PC-3 (cell line): ENCODE results near the gene STARD7. TPM values are rescaled to one million over a fixed set of nuclear protein-coding genes. Genes with fewer than 3 reads are reported as not detected.
"Not testable (repeated sequence)": the region's sequence is repeated elsewhere in the genome, so short reads cannot be mapped to it uniquely, and the experiment has no call there.

Experiments used
- ATAC-seq: fragments of 200-7000 bp; cut with Tn5 transposase; 2 replicates; pipeline ENCODE4 v1.9.1; 2020; ENCODE audit warnings: mild to moderate bottlenecking, moderate library complexity
- BruUV-seq: library from RNA; stranded (reverse); fragments of 400-500 nt; replicated peaks from 2 replicates; lab custom pipeline; 2021; lab: Mats Ljungman, UMichigan
- CTCF ChIA-PET: fragments of 300-600 bp; sonication (Branson Sonifier 250); formaldehyde crosslinking; loops from one replicate; lab custom pipeline; 2022; ENCODE audit warnings: antibody characterized with exemption; lab: Charles Lee
- POLR2A ChIA-PET: fragments of 300-600 bp; sonication (Branson Sonifier 250); formaldehyde crosslinking; loops from one replicate; lab custom pipeline; 2022; ENCODE audit warnings: antibody characterized with exemption; ENCODE audit not compliant: unreplicated experiment; lab: Charles Lee
- DNase-seq: peaks from one replicate; pipeline ENCODE4 v3.0.0-alpha.2; 2015
- H2AFZ ChIP-seq: fragments of 300-600 bp; sonication (generic); 2 replicates; pipeline ENCODE4 v1.6.0; 2016; ENCODE audit warnings: antibody characterized with exemption, low read length
- H3F3A ChIP-seq: fragments of 300-600 bp; sonication (generic); one replicate; pipeline ENCODE4 v1.6.0; 2017; ENCODE audit warnings: antibody characterized with exemption, low read length, control low read depth, mild to moderate bottlenecking; ENCODE audit not compliant: unreplicated experiment
- H3K27ac ChIP-seq: fragments of 300-600 bp; sonication (generic); 2 replicates; pipeline ENCODE4 v1.5.1; 2016; ENCODE audit warnings: mild to moderate bottlenecking, low read length
- H3K27me3 ChIP-seq: fragments of 300-600 bp; sonication (generic); 2 replicates; pipeline ENCODE4 v1.6.1; 2016; ENCODE audit warnings: low read length, mixed read lengths
- H3K36me3 ChIP-seq: fragments of 300-600 bp; sonication (generic); 2 replicates; pipeline ENCODE4 v1.6.1; 2016; ENCODE audit warnings: low read depth, mixed run types, low read length, mixed read lengths
- H3K4me1 ChIP-seq: fragments of 300-600 bp; sonication (generic); 2 replicates; pipeline ENCODE4 v1.5.1; 2016; ENCODE audit warnings: low read length; ENCODE audit not compliant: insufficient read depth
- H3K4me2 ChIP-seq: fragments of 300-600 bp; sonication (generic); 2 replicates; pipeline ENCODE4 v1.6.0; 2016; ENCODE audit warnings: low read length
- H3K4me3 ChIP-seq: fragments of 300-600 bp; sonication (generic); 2 replicates; pipeline ENCODE4 v1.5.1; 2016; ENCODE audit warnings: mild to moderate bottlenecking, low read length, mixed read lengths
- H3K79me2 ChIP-seq: fragments of 300-600 bp; sonication (generic); 2 replicates; pipeline ENCODE4 v1.6.1; 2017; ENCODE audit warnings: low read length, mixed read lengths
- H3K9ac ChIP-seq: fragments of 300-600 bp; sonication (generic); 2 replicates; pipeline ENCODE4 v1.6.0; 2016; ENCODE audit warnings: mild to moderate bottlenecking, low read length
- H3K9me2 ChIP-seq: fragments of 300-600 bp; sonication (generic); replicated peaks from 2 replicates; pipeline ENCODE4 v1.6.1; 2016; ENCODE audit warnings: mixed run types, low read length, mixed read lengths
- H3K9me3 ChIP-seq: fragments of 300-600 bp; sonication (generic); 2 replicates; pipeline ENCODE4 v1.6.1; 2016; ENCODE audit warnings: low read length, mixed read lengths
- H4K20me1 ChIP-seq: fragments of 300-600 bp; sonication (generic); 2 replicates; pipeline ENCODE4 v1.6.1; 2016; ENCODE audit warnings: low read length, mixed read lengths
- EZH2 ChIP-seq: fragments of 300-600 bp; sonication (generic); IDR thresholded peaks from one replicate; pipeline ENCODE4 v1.6.1; 2017; ENCODE audit warnings: antibody characterized with exemption, mild to moderate bottlenecking, low read length; ENCODE audit not compliant: unreplicated experiment
- EZH2phosphoT487 ChIP-seq: fragments of 300-600 bp; sonication (generic); IDR thresholded peaks from 2 replicates; pipeline ENCODE4 v1.6.1; 2018; ENCODE audit warnings: mild to moderate bottlenecking, antibody characterized with exemption, low read length, borderline replicate concordance
- intact Hi-C: fragments of 100-400 bp; cut with micrococcal nuclease; formaldehyde crosslinking; loops from 2 replicates; pipeline ENCODE4 v1.9.0; 2023
- total RNA-seq: library from RNA; depleted of rRNA; stranded (reverse); fragments of >200 nt; gene quantifications from 2 replicates; pipeline ENCODE4 v1.2.3, GENCODE V29; 2014
- TF ChIP-seq, protein P1 (sequence below): fragments of 300-600 bp; sonication (generic); conservative IDR thresholded peaks from 2 replicates; pipeline ENCODE4 v1.5.1; 2017; ENCODE audit warnings: antibody characterized with exemption, low read depth, mild to moderate bottlenecking, low read length

The STARD7 gene
- total RNA-seq, 1 experiment from 2014 or later: 169 TPM

DNA sequence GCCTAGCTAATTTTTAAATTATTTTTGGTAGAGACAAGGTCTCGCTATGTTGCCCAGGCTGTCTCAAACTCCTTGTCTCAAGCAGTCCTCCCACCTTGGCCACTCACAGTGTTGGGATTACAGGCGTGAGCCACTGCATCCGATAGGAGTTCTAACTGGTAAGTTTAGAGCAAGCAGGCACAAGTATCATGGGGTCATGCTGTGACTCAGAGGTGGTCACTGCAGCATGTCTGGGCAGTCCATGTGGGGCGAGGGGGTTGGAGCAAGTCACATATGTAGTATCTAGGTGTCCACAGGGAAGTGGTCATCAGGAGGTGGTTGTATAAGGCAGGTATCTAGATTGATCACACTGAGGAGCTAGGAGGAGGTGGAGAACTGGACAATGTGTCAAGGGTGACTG, 22.7 kb upstream of the STARD7 start:
- H3K27ac ChIP-seq: no peak overlapping the region
- ChIA-PET POLR2A (interaction anchor here (0.9 kb wide), 1 partner anchor 25 kb away, joined by 10 read pairs; no protein-coding TSS in a partner anchor), CTCF (no interaction called here)
- no TSS peak for BruUV-seq
- ATAC-seq (no peak), DNase-seq (no peak)
- H3K4me3 ChIP-seq: no peak overlapping the region
- no peaks in the 10 kb centered on the region for H3K9me2 ChIP-seq
- TF ChIP-seq EZH2 (no peak), EZH2phosphoT487 (no peak)
- TF ChIP-seq, protein P1, sequence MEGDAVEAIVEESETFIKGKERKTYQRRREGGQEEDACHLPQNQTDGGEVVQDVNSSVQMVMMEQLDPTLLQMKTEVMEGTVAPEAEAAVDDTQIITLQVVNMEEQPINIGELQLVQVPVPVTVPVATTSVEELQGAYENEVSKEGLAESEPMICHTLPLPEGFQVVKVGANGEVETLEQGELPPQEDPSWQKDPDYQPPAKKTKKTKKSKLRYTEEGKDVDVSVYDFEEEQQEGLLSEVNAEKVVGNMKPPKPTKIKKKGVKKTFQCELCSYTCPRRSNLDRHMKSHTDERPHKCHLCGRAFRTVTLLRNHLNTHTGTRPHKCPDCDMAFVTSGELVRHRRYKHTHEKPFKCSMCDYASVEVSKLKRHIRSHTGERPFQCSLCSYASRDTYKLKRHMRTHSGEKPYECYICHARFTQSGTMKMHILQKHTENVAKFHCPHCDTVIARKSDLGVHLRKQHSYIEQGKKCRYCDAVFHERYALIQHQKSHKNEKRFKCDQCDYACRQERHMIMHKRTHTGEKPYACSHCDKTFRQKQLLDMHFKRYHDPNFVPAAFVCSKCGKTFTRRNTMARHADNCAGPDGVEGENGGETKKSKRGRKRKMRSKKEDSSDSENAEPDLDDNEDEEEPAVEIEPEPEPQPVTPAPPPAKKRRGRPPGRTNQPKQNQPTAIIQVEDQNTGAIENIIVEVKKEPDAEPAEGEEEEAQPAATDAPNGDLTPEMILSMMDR: no peak
- H3K79me2 ChIP-seq: no peaks in the 10 kb centered on the region
- no peak overlapping the region for H2AFZ ChIP-seq
- no peaks in the 10 kb centered on the region for H3K36me3 ChIP-seq
- H3K9me3 ChIP-seq: no peaks in the 10 kb centered on the region
- intact Hi-C loops: no loop called here
- H3K4me1 ChIP-seq: no peaks in the 10 kb centered on the region
- H3K4me2 ChIP-seq: no peak overlapping the region
- H3K9ac ChIP-seq: no peak overlapping the region
- no peaks in the 10 kb centered on the region for H3F3A ChIP-seq
- H4K20me1 ChIP-seq: no peaks in the 10 kb centered on the region
- no peaks in the 10 kb centered on the region for H3K27me3 ChIP-seq

DNA sequence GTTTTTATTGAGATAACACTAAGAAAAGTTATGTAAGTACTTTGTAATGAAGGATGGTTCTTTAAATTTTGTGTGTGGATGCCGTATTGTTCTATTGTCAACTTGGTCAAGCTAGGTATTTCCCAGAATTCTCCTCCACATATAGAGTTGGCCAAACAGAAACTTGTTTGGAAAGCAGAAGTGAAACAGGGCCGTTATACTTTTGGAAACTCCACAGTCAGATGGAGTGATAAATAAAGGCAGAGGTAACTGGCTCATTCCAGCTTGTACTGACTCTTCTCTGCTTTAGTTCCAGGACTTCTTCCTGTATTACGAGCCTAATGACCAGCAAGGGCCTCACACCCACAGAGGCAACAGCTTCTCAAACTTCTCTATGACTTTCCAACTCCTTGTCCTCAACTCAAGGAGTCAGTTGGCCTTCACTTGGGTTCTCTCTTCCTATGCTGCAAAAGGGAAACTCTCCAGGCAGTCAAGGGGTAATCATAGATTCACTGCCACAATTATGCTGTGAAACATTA, 16.4 kb upstream of the STARD7 start:
- intact Hi-C loops: no loop called here
- Histone ChIP-seq H2AFZ (no peak overlapping the region), H3K79me2 (no peaks in the 10 kb centered on the region), H3K36me3 (no peaks in the 10 kb centered on the region), H3K9ac (no peak overlapping the region), H3K27me3 (no peaks in the 10 kb centered on the region), H3K27ac (no peak overlapping the region), H3K9me3 (no peaks in the 10 kb centered on the region), H3F3A (no peaks in the 10 kb centered on the region), H4K20me1 (no peaks in the 10 kb centered on the region), H3K4me2 (no peak overlapping the region), H3K4me3 (no peak overlapping the region), H3K4me1 (no peaks in the 10 kb centered on the region), H3K9me2 (no peaks in the 10 kb centered on the region)
- TF ChIP-seq EZH2: no peak
- TF ChIP-seq EZH2phosphoT487: no peak
- TF ChIP-seq, protein P1: no peak
- POLR2A ChIA-PET: no interaction called here
- no TSS peak for BruUV-seq
- ATAC-seq: no peak
- CTCF ChIA-PET: no interaction called here
- no peak for DNase-seq

DNA sequence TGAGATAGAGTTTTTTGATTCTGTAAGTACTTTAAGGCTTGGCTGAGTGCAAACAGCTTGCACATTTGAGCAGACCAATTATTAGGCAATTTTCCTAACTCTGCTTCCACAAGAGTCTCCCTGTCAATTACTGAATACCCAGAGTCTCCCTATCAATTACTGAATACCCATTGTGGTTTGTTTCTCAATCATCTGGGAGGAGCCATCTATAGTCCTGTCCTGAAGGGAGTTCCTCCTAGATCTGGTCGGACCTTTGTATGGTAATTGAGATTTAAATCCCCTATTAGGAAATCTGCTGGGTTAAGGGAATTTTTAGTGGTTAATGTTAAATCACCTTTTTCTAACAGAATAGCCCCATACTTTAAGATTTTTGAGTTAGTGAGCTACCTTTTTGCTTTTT, 12.5 kb upstream of the STARD7 start:
- H3F3A ChIP-seq, H3K4me2 ChIP-seq, H4K20me1 ChIP-seq, H3K79me2 ChIP-seq, H3K27me3 ChIP-seq, H3K9ac ChIP-seq, H3K4me3 ChIP-seq, POLR2A ChIA-PET, H3K4me1 ChIP-seq, CTCF ChIA-PET, ATAC-seq, H3K9me2 ChIP-seq, BruUV-seq, H3K27ac ChIP-seq, intact Hi-C loops, H3K9me3 ChIP-seq, H3K36me3 ChIP-seq, H2AFZ ChIP-seq, DNase-seq: not testable (repeated sequence)

DNA sequence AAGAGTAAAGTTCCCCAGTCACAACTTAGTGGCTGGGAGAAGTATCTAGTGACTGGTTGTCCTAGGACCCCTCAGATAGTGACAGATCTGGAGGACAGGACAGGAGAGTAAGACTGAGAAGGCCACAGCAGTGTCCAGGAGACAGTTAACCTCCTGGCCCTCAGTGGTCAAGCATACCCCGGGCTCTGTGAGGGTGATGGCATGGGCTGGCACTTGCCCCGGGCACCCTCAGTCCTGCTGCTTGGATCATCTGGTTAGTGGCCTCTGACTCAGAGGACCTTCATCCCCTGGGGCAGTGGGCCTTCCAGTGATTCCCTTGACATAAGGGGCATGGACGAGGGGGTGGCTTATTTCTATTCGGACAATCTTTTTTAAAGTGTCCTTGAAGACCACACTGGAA, 11.3 kb upstream of the STARD7 start:
- H3K9me2 ChIP-seq, H3K4me1 ChIP-seq, H3K79me2 ChIP-seq, intact Hi-C loops, H3K4me2 ChIP-seq, H3K27me3 ChIP-seq, H2AFZ ChIP-seq, H3K27ac ChIP-seq, DNase-seq, H3K9me3 ChIP-seq, BruUV-seq, H3K36me3 ChIP-seq, H3K9ac ChIP-seq, H4K20me1 ChIP-seq, POLR2A ChIA-PET, ATAC-seq, H3F3A ChIP-seq, CTCF ChIA-PET, H3K4me3 ChIP-seq: not testable (repeated sequence)
